C4-2B (cell line): ENCODE measurements around the gene MYBPH.

Experiments
- H3K27ac ChIP-seq: fragments of 450-650 bp; 2 replicates; pipeline ENCODE4 v1.5.1; 2017
- ZFX ChIP-seq: fragments of 450-650 bp; IDR thresholded peaks from 2 replicates; pipeline ENCODE4 v1.6.1; 2017
- TF ChIP-seq, protein P1 (sequence below): fragments of 450-650 bp; conservative IDR thresholded peaks from 2 replicates; pipeline ENCODE4 v1.5.1; 2017; ENCODE audit warnings: mild to moderate bottlenecking

Gene MYBPH

GRCh38 chr1:203145321-203146041 is 30.1 kb downstream of the MYBPH start:
- TF ChIP-seq, protein P1, sequence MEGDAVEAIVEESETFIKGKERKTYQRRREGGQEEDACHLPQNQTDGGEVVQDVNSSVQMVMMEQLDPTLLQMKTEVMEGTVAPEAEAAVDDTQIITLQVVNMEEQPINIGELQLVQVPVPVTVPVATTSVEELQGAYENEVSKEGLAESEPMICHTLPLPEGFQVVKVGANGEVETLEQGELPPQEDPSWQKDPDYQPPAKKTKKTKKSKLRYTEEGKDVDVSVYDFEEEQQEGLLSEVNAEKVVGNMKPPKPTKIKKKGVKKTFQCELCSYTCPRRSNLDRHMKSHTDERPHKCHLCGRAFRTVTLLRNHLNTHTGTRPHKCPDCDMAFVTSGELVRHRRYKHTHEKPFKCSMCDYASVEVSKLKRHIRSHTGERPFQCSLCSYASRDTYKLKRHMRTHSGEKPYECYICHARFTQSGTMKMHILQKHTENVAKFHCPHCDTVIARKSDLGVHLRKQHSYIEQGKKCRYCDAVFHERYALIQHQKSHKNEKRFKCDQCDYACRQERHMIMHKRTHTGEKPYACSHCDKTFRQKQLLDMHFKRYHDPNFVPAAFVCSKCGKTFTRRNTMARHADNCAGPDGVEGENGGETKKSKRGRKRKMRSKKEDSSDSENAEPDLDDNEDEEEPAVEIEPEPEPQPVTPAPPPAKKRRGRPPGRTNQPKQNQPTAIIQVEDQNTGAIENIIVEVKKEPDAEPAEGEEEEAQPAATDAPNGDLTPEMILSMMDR = no peak
- no peak for TF ChIP-seq ZFX
- no peak overlapping the region for H3K27ac ChIP-seq

DNA sequence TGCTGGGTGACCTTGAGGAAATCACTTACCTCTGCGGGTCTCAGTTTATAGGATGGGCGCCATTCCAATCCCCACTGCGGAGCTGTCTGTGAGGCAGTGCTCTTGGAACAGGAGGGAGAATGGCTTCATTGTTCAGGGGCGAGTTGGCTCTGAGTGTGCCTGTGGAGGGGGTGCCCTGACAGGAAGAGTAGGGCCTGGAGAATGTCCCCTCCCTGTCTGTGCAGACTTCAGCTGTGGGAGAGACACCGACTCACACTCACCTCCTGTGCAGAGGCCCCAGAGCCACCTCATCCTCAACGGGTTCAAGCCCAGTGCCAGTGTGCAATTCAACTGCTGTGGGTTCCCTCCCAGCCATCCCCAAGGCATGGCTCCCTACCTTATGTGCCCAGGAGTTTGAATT is 31.0 kb downstream of the MYBPH start:
- TF ChIP-seq, protein P1 = no peak
- no peak for TF ChIP-seq ZFX

GRCh38 chr1:203143641-203144040 is 32.0 kb downstream of the MYBPH start:
- TF ChIP-seq, protein P1 = no peak
- no peak for TF ChIP-seq ZFX
- H3K27ac ChIP-seq = no peak overlapping the region

More for the DNA sequence above, 31.0 kb downstream of the MYBPH start:
- no peak overlapping the region for H3K27ac ChIP-seq

DNA sequence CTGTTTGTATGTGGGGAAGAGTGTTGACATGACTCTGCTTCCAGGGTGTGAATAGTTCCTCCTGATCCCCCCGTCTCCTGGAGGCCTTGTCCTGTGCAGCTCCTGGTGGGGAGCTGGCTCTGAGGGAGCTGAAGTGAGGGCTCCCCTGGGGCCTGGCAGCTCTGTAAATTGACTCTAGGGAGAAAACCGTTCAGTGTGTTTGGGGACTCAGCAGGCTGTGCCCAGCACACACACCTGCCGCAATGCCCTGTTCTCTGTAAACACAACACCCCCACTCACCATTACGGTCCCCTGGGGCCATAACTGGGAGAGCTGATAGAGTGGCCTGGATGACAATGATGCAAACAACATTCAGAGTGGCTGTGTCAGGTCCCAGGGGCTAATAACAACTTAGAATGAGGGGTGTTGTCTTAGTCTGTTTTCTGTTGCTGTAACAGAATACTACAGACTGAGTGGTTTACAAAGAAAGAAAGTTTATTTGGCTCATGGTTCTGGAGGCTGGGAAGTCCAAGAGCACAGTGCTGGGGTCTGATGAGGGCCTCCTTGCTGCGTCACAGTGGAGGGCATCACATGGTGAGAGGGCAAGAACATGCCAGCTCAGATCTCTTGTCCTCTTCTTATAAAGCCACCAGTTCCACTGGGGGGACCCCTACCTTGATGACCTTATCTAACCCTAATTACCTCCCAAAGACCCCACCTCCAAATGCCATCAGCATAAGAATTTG is 32.8 kb downstream of the MYBPH start:
- TF ChIP-seq ZFX = no peak
- TF ChIP-seq, protein P1 = no peak
- H3K27ac ChIP-seq = no peak overlapping the region

DNA sequence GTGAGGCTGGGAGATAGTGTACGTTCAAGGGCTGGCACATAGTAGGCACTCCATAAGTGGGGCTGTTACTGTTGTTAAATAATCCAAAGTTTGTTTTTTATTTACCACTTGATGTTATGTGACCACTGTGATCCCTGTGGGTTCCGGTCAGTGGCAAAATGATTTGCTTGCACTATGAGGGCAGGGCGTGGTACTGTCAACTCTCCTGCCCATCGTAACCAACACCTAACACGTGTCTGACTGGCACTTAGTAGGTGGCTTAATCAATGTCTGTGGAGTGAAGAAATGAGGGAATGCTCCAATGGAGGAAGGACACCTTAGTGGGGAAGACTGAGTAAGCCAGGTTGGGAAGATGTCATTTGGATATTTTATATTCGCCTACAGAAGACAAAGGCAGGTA is 33.5 kb downstream of the MYBPH start:
- H3K27ac ChIP-seq = no peak overlapping the region
- TF ChIP-seq, protein P1 = no peak
- no peak for TF ChIP-seq ZFX

GRCh38 chr1:203140743-203141520 is 34.7 kb downstream of the MYBPH start:
- TF ChIP-seq, protein P1 = no peak
- no peak for TF ChIP-seq ZFX
- no peak overlapping the region for H3K27ac ChIP-seq

GRCh38 chr1:203139976-203140475 is 35.6 kb downstream of the MYBPH start:
- TF ChIP-seq ZFX = no peak
- TF ChIP-seq, protein P1 = no peak

More at GRCh38 chr1:203139976-203140475, 35.6 kb downstream of the MYBPH start:
- no peak overlapping the region for H3K27ac ChIP-seq
